Kidney tubule cell (primary cell): ENCODE results near the gene TAF4B.
"Not testable (repeated sequence)": the region's sequence is repeated elsewhere in the genome, so short reads cannot be mapped to it uniquely, and the experiment has no call there.

Source experiments
- DNase-seq: peaks from one replicate; pipeline ENCODE4 v3.0.0-alpha.2; 2018; ENCODE audit warnings: low spot score

The TAF4B gene

GRCh38 chr18:26233208-26233607 is 7.0 kb downstream of the TAF4B start:
- no peak for DNase-seq

- not testable (repeated sequence) for DNase-seq
Observed at GRCh38 chr18:26237363-26237762, 11.1 kb downstream of the TAF4B start.

- DNase-seq, result not testable (repeated sequence)
Observed at GRCh38 chr18:26238718-26239117, 12.5 kb downstream of the TAF4B start.

- DNase-seq, result not testable (repeated sequence)
Observed at GRCh38 chr18:26242392-26242791, 16.1 kb downstream of the TAF4B start.

GRCh38 chr18:26245434-26245833 is 19.2 kb downstream of the TAF4B start:
- not testable (repeated sequence) for DNase-seq

- no peak for DNase-seq
Observed at GRCh38 chr18:26252411-26252810, 26.2 kb downstream of the TAF4B start.

GRCh38 chr18:26254808-26255207 is 28.6 kb downstream of the TAF4B start:
- DNase-seq, result not testable (repeated sequence)

GRCh38 chr18:26255695-26256622 is 29.7 kb downstream of the TAF4B start:
- DNase-seq, result no peak

GRCh38 chr18:26258711-26259110 is 32.5 kb downstream of the TAF4B start:
- DNase-seq, result no peak

- DNase-seq, result not testable (repeated sequence)
Observed at GRCh38 chr18:26259416-26259815, 33.2 kb downstream of the TAF4B start.

- no peak for DNase-seq
Observed at GRCh38 chr18:26262156-26262555, 35.9 kb downstream of the TAF4B start.

GRCh38 chr18:26267357-26267930 is 41.2 kb downstream of the TAF4B start:
- DNase-seq, result no peak

GRCh38 chr18:26268454-26268853 is 42.2 kb downstream of the TAF4B start:
- DNase-seq, result no peak

GRCh38 chr18:26271917-26272549 is 45.8 kb downstream of the TAF4B start:
- no peak for DNase-seq

GRCh38 chr18:26277374-26277773 is 51.1 kb downstream of the TAF4B start:
- no peak for DNase-seq

GRCh38 chr18:26279428-26279827 is 53.2 kb downstream of the TAF4B start:
- DNase-seq, result no peak

GRCh38 chr18:26286008-26286407 is 59.8 kb downstream of the TAF4B start:
- DNase-seq, result no peak

- no peak for DNase-seq
Observed at GRCh38 chr18:26287644-26288043, 61.4 kb downstream of the TAF4B start.

- DNase-seq, result no peak
Observed at GRCh38 chr18:26290385-26290784, 64.1 kb downstream of the TAF4B start.

GRCh38 chr18:26293982-26294381 is 67.7 kb downstream of the TAF4B start:
- DNase-seq, result no peak

GRCh38 chr18:26298107-26298506 is 71.9 kb downstream of the TAF4B start:
- no peak for DNase-seq

- peak; percentile 78 for DNase-seq
Observed at GRCh38 chr18:26301681-26302080, 75.4 kb downstream of the TAF4B start.

GRCh38 chr18:26303222-26303621 is 77.0 kb downstream of the TAF4B start:
- DNase-seq, result not testable (repeated sequence)
